Chondrocyte (in vitro differentiated cells): Measurements from ENCODE around the gene SLTM. TPM values are rescaled to one million over a fixed set of nuclear protein-coding genes. Genes with fewer than 3 reads are reported as not detected.
"Not testable (repeated sequence)": the region's sequence is repeated elsewhere in the genome, so short reads cannot be mapped to it uniquely, and the experiment has no call there.

Experiments
- DNase-seq: peaks from one replicate; pipeline ENCODE4 v3.0.0; 2021; ENCODE audit warnings: mixed read lengths, low spot score
- H3K27ac Mint-ChIP-seq: one replicate; pipeline ENCODE4 v1.8.0; 2021; ENCODE audit warnings: mild to moderate bottlenecking, moderate library complexity, mixed read lengths; ENCODE audit not compliant: unreplicated experiment
- H3K27me3 Mint-ChIP-seq: 2 replicates; pipeline ENCODE4 v1.8.0; 2021; ENCODE audit warnings: low read depth, mixed read lengths
- H3K36me3 Mint-ChIP-seq: 2 replicates; pipeline ENCODE4 v1.8.0; 2021; ENCODE audit warnings: low read depth, mixed read lengths
- H3K4me1 Mint-ChIP-seq: 2 replicates; pipeline ENCODE4 v1.8.0; 2021; ENCODE audit warnings: low read depth, mild to moderate bottlenecking, mixed read lengths
- H3K4me3 Mint-ChIP-seq: one replicate; pipeline ENCODE4 v1.8.0; 2021; ENCODE audit warnings: mild to moderate bottlenecking, moderate library complexity, mixed read lengths; ENCODE audit not compliant: unreplicated experiment
- H3K9me3 Mint-ChIP-seq: 2 replicates; pipeline ENCODE4 v1.8.0; 2021; ENCODE audit warnings: low read depth, mixed read lengths
- total RNA-seq: library from RNA; stranded (reverse); gene quantifications from 3 replicates; pipeline ENCODE4 v1.2.1, GENCODE V29; 2021
- TF ChIP-seq, protein P1 (sequence below): fragments of 200-600 bp; sonication (generic); IDR thresholded peaks from 2 replicates; pipeline ENCODE4 v1.5.0; 2021; ENCODE audit warnings: antibody characterized with exemption, mild to moderate bottlenecking, moderate library complexity

The SLTM gene
- total RNA-seq, 1 donor from 2014 or later = 71.7 TPM

DNA sequence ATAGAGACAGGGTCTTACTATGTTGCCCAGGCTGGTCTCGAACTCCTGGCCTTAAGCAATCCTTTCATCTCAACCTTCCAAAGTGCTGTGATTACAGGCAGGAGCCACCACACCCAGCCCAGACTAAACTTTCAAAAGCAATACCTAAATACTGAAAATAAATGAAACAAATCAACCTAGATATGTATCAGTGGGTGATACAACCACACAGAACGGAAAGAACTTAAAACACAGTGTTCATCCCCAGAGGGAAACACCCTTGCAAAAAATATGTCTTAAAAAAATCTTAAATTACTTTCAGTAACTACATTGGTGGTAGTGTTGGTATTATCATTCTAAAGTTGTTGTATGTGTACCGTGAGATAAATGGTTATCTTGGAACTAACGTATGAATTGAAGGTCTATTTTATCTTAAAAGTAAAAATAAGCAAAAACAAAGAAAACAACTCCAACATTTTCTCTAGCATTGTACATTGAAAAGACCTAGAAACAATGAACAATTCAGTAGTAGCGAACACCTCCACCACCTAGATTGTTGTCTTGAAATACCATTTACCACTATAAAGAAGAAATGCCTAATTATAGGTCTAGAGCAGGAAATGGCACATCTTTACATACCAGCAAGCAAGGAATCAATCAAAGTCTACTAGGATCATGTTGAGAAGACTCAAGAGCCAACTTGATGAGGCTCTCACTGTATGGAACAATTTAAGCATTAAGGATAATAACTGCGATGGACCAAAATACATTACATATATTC is 24.7 kb downstream of the SLTM start:
- Mint-ChIP-seq H3K27me3 (no peaks in the 10 kb centered on the region), H3K36me3 (peaks cover 13% of the 10 kb centered on the region), H3K4me3 (no peak overlapping the region), H3K27ac (no peak overlapping the region), H3K9me3 (no peaks in the 10 kb centered on the region), H3K4me1 (peaks cover 3% of the 10 kb centered on the region)
- TF ChIP-seq, protein P1, sequence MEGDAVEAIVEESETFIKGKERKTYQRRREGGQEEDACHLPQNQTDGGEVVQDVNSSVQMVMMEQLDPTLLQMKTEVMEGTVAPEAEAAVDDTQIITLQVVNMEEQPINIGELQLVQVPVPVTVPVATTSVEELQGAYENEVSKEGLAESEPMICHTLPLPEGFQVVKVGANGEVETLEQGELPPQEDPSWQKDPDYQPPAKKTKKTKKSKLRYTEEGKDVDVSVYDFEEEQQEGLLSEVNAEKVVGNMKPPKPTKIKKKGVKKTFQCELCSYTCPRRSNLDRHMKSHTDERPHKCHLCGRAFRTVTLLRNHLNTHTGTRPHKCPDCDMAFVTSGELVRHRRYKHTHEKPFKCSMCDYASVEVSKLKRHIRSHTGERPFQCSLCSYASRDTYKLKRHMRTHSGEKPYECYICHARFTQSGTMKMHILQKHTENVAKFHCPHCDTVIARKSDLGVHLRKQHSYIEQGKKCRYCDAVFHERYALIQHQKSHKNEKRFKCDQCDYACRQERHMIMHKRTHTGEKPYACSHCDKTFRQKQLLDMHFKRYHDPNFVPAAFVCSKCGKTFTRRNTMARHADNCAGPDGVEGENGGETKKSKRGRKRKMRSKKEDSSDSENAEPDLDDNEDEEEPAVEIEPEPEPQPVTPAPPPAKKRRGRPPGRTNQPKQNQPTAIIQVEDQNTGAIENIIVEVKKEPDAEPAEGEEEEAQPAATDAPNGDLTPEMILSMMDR = no peak
- DNase-seq = no peak

DNA sequence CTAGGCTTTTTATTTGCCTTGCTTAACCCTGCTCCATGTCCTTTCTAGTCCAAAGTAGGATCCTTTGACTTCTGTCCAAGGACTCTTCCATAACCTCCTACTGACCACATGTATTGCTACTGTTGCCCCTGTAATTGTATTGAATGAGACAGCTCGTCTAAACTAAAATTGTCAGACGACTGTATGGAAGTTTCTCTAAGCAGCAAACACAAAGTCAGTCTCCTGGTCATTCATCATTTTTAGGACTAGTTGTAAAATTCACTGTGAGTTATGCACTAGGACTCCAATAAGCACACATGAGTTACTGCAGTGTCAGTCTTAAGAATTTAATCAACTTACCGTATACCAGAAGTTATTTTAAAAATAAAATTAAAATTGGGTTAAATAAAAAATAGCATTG is 32.8 kb downstream of the SLTM start:
- H3K4me1 Mint-ChIP-seq = peaks cover 7% of the 10 kb centered on the region
- no peaks in the 10 kb centered on the region for H3K9me3 Mint-ChIP-seq
- no peak overlapping the region for H3K27ac Mint-ChIP-seq
- DNase-seq = no peak
- H3K4me3 Mint-ChIP-seq = no peak overlapping the region
- TF ChIP-seq, protein P1 = no peak
- peaks cover 25% of the 10 kb centered on the region for H3K36me3 Mint-ChIP-seq
- no peaks in the 10 kb centered on the region for H3K27me3 Mint-ChIP-seq

DNA sequence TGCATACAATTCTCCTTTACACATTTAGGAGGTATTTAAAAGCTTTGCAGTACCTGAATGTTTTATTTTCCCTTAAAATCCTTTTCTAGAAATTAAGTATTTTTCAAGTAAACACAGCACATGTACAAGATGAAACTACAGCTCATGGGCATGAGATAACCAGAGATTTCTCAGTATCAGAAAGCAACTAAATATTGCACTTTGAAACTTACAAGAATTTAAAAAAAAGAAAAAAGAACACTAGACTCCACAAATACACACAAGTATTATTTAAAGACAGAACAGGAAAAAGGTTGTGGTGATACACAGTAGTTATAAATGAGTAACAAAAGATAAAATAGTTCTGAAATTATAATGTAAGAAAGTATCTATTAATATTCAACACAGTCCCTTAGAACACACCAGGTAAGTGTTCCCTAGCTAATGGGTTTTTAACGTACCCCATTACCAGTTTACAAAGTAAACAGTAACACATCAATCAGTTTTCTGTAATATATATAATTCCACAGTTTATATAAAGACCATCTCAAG is 35.3 kb downstream of the SLTM start:
- Mint-ChIP-seq H3K4me1 (peaks cover 4% of the 10 kb centered on the region), H3K27me3 (no peaks in the 10 kb centered on the region), H3K36me3 (peaks cover 35% of the 10 kb centered on the region), H3K4me3 (no peak overlapping the region), H3K27ac (no peak overlapping the region), H3K9me3 (no peaks in the 10 kb centered on the region)
- DNase-seq = no peak
- TF ChIP-seq, protein P1 = no peak

DNA sequence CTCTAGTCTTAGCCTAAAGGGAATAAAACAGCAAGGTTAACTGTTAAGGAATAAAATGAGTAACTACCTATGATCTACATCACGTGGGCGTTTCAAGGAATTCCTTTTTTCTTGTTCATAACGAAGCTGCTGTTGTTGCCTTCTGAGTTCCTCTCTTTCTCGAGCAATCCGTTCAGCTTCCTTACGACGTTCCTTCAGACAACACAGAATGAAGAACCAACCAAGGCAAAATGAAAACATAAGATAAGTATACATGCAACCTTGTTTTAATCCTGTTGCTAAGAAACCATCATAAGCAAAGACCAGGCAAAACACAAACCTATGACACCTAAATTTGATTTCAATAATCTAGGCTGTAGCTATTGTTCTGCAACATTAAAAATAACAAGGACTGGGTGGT is 44.1 kb downstream of the SLTM start:
- H3K27me3 Mint-ChIP-seq = no peaks in the 10 kb centered on the region
- no peak overlapping the region for H3K4me3 Mint-ChIP-seq
- H3K36me3 Mint-ChIP-seq = peaks cover 63% of the 10 kb centered on the region
- DNase-seq = no peak
- H3K9me3 Mint-ChIP-seq = no peaks in the 10 kb centered on the region
- TF ChIP-seq, protein P1 = no peak
- peak overlapping the region; percentile 57 for H3K27ac Mint-ChIP-seq
- no peaks in the 10 kb centered on the region for H3K4me1 Mint-ChIP-seq

DNA sequence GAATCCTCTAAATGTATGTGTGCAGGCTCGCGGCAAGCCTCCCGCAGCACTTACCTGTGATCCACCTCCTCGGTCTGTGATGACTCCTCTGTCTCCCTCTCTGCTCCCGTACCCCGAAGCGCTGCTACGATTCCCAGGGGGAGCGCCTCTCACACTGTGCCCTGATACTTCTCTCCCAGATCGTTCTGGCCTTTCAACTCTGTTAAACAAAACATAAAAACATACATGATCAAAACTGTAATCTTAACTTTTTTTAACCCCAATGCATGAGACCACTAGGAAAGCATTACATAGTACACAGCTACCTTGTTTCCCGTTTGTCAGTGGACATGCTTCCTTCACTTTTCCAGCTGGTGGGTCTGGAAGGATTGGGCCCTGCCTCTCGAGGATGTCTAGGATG is 46.6 kb downstream of the SLTM start:
- Mint-ChIP-seq H3K36me3 (peaks cover 58% of the 10 kb centered on the region), H3K4me1 (no peaks in the 10 kb centered on the region), H3K4me3 (no peak overlapping the region), H3K27ac (no peak overlapping the region), H3K9me3 (no peaks in the 10 kb centered on the region), H3K27me3 (no peaks in the 10 kb centered on the region)
- TF ChIP-seq, protein P1 = no peak
- no peak for DNase-seq

DNA sequence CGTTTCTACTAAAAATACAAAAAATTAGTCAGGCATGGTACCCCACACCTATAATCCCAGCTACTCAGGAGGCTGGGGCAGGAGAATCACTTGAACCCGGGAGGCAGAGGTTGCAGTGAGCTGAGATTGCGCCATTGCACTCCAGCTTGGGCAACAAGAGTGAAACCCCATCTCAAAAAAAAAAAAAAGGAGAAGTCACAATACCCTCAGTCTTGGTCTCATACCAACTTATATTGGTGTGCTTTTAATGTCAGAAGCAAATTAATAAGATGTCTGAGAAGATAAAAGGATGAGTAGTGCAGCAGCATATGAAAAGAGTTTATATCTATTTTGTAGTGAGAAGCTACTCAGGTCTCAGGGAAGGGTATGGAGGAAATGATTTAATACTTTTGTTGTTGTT is 49.6 kb downstream of the SLTM start:
- H3K27ac Mint-ChIP-seq, DNase-seq, H3K4me3 Mint-ChIP-seq: not testable (repeated sequence)

More for the DNA sequence above, 49.6 kb downstream of the SLTM start:
- not testable (repeated sequence) for H3K27me3 Mint-ChIP-seq, H3K4me1 Mint-ChIP-seq, H3K9me3 Mint-ChIP-seq
- H3K36me3 Mint-ChIP-seq = peaks cover 61% of the 10 kb centered on the region
